ENCODE data around the gene C11orf52.

C11orf52 gene

GRCh38 chr11:111938687-111939160, 20.0 kb downstream of the C11orf52 start:
- peaks cover 0 to 6% of the 10 kb centered on the region in 2 donors for H3K27me3 Mint-ChIP-seq
- H3K27ac Mint-ChIP-seq = peak overlapping the region; percentile 52
- ATAC-seq (replicated peaks) = peak; percentile 94
- DNase-seq = peak; percentile 70
- H3K4me3 Mint-ChIP-seq = peak overlapping the region; percentile 71 to 87
- no peaks in the 10 kb centered on the region for H3K36me3 Mint-ChIP-seq
- peaks cover 30 to 46% of the 10 kb centered on the region in 2 donors for H3K4me1 Mint-ChIP-seq
- H3K9me3 Mint-ChIP-seq = no peaks in the 10 kb centered on the region

- H3K4me3 Mint-ChIP-seq = no peak overlapping the region
- no peaks in the 10 kb centered on the region for H3K9me3 Mint-ChIP-seq
- peaks cover 0 to 6% of the 10 kb centered on the region in 2 donors for H3K27me3 Mint-ChIP-seq
- no peak overlapping the region for H3K27ac Mint-ChIP-seq
- H3K36me3 Mint-ChIP-seq = no peaks in the 10 kb centered on the region
- H3K4me1 Mint-ChIP-seq = peaks cover 34 to 56% of the 10 kb centered on the region in 2 donors
- ATAC-seq (replicated peaks) = no peak
- no peak for DNase-seq
Observed at GRCh38 chr11:111939836-111940604, 21.3 kb downstream of the C11orf52 start.

- Mint-ChIP-seq H3K27ac (no peak overlapping the region), H3K27me3 (peaks cover 0 to 6% of the 10 kb centered on the region in 2 donors), H3K4me3 (no peak overlapping the region), H3K36me3 (no peaks in the 10 kb centered on the region), H3K4me1 (peaks cover 24 to 47% of the 10 kb centered on the region in 2 donors), H3K9me3 (no peaks in the 10 kb centered on the region)
- ATAC-seq (replicated peaks) (no peak), DNase-seq (no peak)
Observed at GRCh38 chr11:111941963-111942362, 23.2 kb downstream of the C11orf52 start.

- no peak overlapping the region for H3K4me3 Mint-ChIP-seq
- no peak for ATAC-seq (replicated peaks)
- no peaks in the 10 kb centered on the region for H3K9me3 Mint-ChIP-seq
- DNase-seq = no peak
- peaks cover 0 to 6% of the 10 kb centered on the region in 2 donors for H3K27me3 Mint-ChIP-seq
- no peaks in the 10 kb centered on the region for H3K36me3 Mint-ChIP-seq
- no peak overlapping the region for H3K27ac Mint-ChIP-seq
- H3K4me1 Mint-ChIP-seq = peaks cover 23 to 44% of the 10 kb centered on the region in 2 donors
Observed at GRCh38 chr11:111942829-111943228, 24.1 kb downstream of the C11orf52 start.

- Mint-ChIP-seq H3K4me1 (peaks cover 11 to 40% of the 10 kb centered on the region in 2 donors), H3K27ac (no peak overlapping the region), H3K9me3 (no peaks in the 10 kb centered on the region), H3K4me3 (no peak overlapping the region), H3K27me3 (peaks cover 0 to 6% of the 10 kb centered on the region in 2 donors), H3K36me3 (no peaks in the 10 kb centered on the region)
- no peak for DNase-seq
- no peak for ATAC-seq (replicated peaks)
Observed at GRCh38 chr11:111944139-111944538, 25.4 kb downstream of the C11orf52 start.

GRCh38 chr11:111944651-111945051, 25.9 kb downstream of the C11orf52 start:
- Mint-ChIP-seq H3K4me3 (no peak overlapping the region), H3K27me3 (peaks cover 0 to 6% of the 10 kb centered on the region in 2 donors), H3K9me3 (no peaks in the 10 kb centered on the region), H3K36me3 (no peaks in the 10 kb centered on the region), H3K4me1 (peaks cover 13 to 41% of the 10 kb centered on the region in 2 donors), H3K27ac (no peak overlapping the region)
- no peak for DNase-seq
- ATAC-seq (replicated peaks) = peak; percentile 53 to 70

- Mint-ChIP-seq H3K27me3 (peaks cover 0 to 6% of the 10 kb centered on the region in 2 donors), H3K4me3 (no peak overlapping the region), H3K36me3 (no peaks in the 10 kb centered on the region), H3K4me1 (peaks cover 14 to 44% of the 10 kb centered on the region in 2 donors), H3K9me3 (no peaks in the 10 kb centered on the region), H3K27ac (no peak overlapping the region)
- DNase-seq (no peak), ATAC-seq (replicated peaks) (no peak)
Observed at GRCh38 chr11:111945198-111945597, 26.5 kb downstream of the C11orf52 start.

GRCh38 chr11:111946499-111946898, 27.8 kb downstream of the C11orf52 start:
- ATAC-seq (replicated peaks) = no peak
- Mint-ChIP-seq H3K27ac (no peak overlapping the region), H3K27me3 (no peaks in the 10 kb centered on the region), H3K9me3 (no peaks in the 10 kb centered on the region), H3K4me3 (no peak overlapping the region), H3K36me3 (peaks cover 0 to under 1% of the 10 kb centered on the region in 2 donors), H3K4me1 (peaks cover 14 to 44% of the 10 kb centered on the region in 2 donors)
- no peak for DNase-seq

- Mint-ChIP-seq H3K36me3 (peaks cover 0 to 4% of the 10 kb centered on the region in 2 donors), H3K4me3 (no peak overlapping the region), H3K27me3 (no peaks in the 10 kb centered on the region), H3K9me3 (peaks cover 0 to 2% of the 10 kb centered on the region in 2 donors), H3K4me1 (peaks cover 14 to 44% of the 10 kb centered on the region in 2 donors), H3K27ac (peak overlapping the region; percentile 25)
- DNase-seq = no peak
- ATAC-seq (replicated peaks) = peak; percentile 67 to 82
Observed at GRCh38 chr11:111947143-111947542, 28.4 kb downstream of the C11orf52 start.

- Mint-ChIP-seq H3K4me1 (peaks cover 14 to 36% of the 10 kb centered on the region in 2 donors), H3K36me3 (peaks cover 0 to 4% of the 10 kb centered on the region in 2 donors), H3K9me3 (peaks cover 0 to 2% of the 10 kb centered on the region in 2 donors), H3K4me3 (no peak overlapping the region), H3K27ac (no peak overlapping the region), H3K27me3 (no peaks in the 10 kb centered on the region)
- DNase-seq (no peak), ATAC-seq (replicated peaks) (no peak)
Observed at GRCh38 chr11:111949519-111950426, 31.1 kb downstream of the C11orf52 start.

GRCh38 chr11:111951565-111951964, 32.9 kb downstream of the C11orf52 start:
- Mint-ChIP-seq H3K27me3 (no peaks in the 10 kb centered on the region), H3K36me3 (peaks cover 0 to 4% of the 10 kb centered on the region in 2 donors)

GRCh38 chr11:111954154-111954553, 35.4 kb downstream of the C11orf52 start:
- DNase-seq (no peak), ATAC-seq (replicated peaks) (no peak)
- Mint-ChIP-seq H3K4me1 (peaks cover 8% of the 10 kb centered on the region in 2 donors), H3K27ac (no peak overlapping the region), H3K36me3 (peaks cover 0 to 4% of the 10 kb centered on the region in 2 donors), H3K27me3 (peaks cover 5 to 7% of the 10 kb centered on the region in 2 donors), H3K4me3 (no peak overlapping the region), H3K9me3 (peaks cover 0 to 3% of the 10 kb centered on the region in 2 donors)

More at GRCh38 chr11:111951565-111951964, 32.9 kb downstream of the C11orf52 start:
- ATAC-seq (replicated peaks) = no peak
- no peak overlapping the region for H3K4me3 Mint-ChIP-seq
- H3K9me3 Mint-ChIP-seq = peaks cover 0 to 2% of the 10 kb centered on the region in 2 donors
- H3K4me1 Mint-ChIP-seq = peaks cover 12 to 28% of the 10 kb centered on the region in 2 donors
- no peak for DNase-seq
- no peak overlapping the region for H3K27ac Mint-ChIP-seq

GRCh38 chr11:111957663-111958444, 39.1 kb downstream of the C11orf52 start:
- Mint-ChIP-seq H3K27me3 (peaks cover 5 to 7% of the 10 kb centered on the region in 2 donors), H3K27ac (no peak overlapping the region), H3K36me3 (no peaks in the 10 kb centered on the region), H3K9me3 (peaks cover 0 to 1% of the 10 kb centered on the region in 2 donors), H3K4me1 (peaks cover 0 to 2% of the 10 kb centered on the region in 2 donors), H3K4me3 (no peak overlapping the region)
- DNase-seq (no peak), ATAC-seq (replicated peaks) (no peak)

Measured in stimulated activated naive B cell treated with anti-CD40 and anti-IgM and Interleukin-4, amounts not matched to agents 10 μg/mL and 1 μg/mL and 100 μg/mL, for 72 hours (primary cell).